HCT116 (cell line): ENCODE measurements around the gene ERC2. TPM values are rescaled to one million over a fixed set of nuclear protein-coding genes. Genes with fewer than 3 reads are reported as not detected.

Experiments
- ATAC-seq: fragments of 200-7000 bp; cut with Tn5 transposase; 2 replicates; pipeline ENCODE4 v1.9.1; 2020; ENCODE audit warnings: mild to moderate bottlenecking, moderate library complexity
- BruUV-seq: library from RNA; stranded (reverse); fragments of 400-500 nt; replicated peaks from 2 replicates; lab custom pipeline; 2021; lab: Mats Ljungman, UMichigan
- CTCF ChIA-PET: fragments of 300-600 bp; sonication (Branson Sonifier 250); formaldehyde crosslinking; loops from one replicate; lab custom pipeline; 2021; ENCODE audit warnings: antibody characterized with exemption; lab: Charles Lee
- POLR2A ChIA-PET: fragments of 300-600, 350-600 bp; sonication (Branson Sonifier 250); formaldehyde crosslinking; loops from one replicate; lab custom pipeline; 2021; ENCODE audit warnings: antibody characterized with exemption; lab: Charles Lee
- RAD21 ChIA-PET, 2 experiments: fragments of 300-600 bp; sonication (Branson Sonifier 250); formaldehyde crosslinking; loops; one replicate each; lab custom pipeline; 2023; ENCODE audit warnings: low total read pairs in 2 of 2; ENCODE audit not compliant: uncharacterized antibody in 2 of 2, unreplicated experiment in 2 of 2, low non-redundant PET in 1 of 2; lab: Charles Lee
- DNase-seq: peaks from one replicate; pipeline ENCODE4 v3.0.0-alpha.2; 2010; ENCODE audit warnings: low read depth, low spot score
- H2AFZ ChIP-seq: fragments of 200-600 bp; shearing (Covaris generic), sonication (generic); 2 replicates; pipeline ENCODE4 v1.6.1; 2017; ENCODE audit warnings: low read depth, mixed run types, mixed read lengths, antibody characterized with exemption, low read length; ENCODE audit not compliant: poor library complexity, severe bottlenecking
- H3K27ac ChIP-seq: 2 replicates; pipeline ENCODE4 v1.5.1; 2012; ENCODE audit warnings: low read depth, low read length
- H3K27me3 ChIP-seq: fragments of 200-600 bp; sonication (generic); 2 replicates; pipeline ENCODE4 v1.6.1; 2016; ENCODE audit warnings: mixed run types, low read length, mixed read lengths; ENCODE audit not compliant: insufficient read depth
- H3K36me3 ChIP-seq, 2 experiments: fragments of 200-500 bp in 1 of 2; fragments of 200-600 bp in 1 of 2; sonication (Bioruptor generic) in 1 of 2; sonication (generic) in 1 of 2; 2 replicates each; pipeline versions ENCODE4 v1.5.1 to v1.6.1; 2014 to 2016; ENCODE audit warnings: low read length in 2 of 2, inconsistent platforms in 1 of 2, mixed read lengths in 1 of 2, mixed run types in 1 of 2; ENCODE audit not compliant: insufficient read depth in 2 of 2, control insufficient read depth in 1 of 2
- H3K4me1 ChIP-seq, 2 experiments: fragments of 200-600 bp in 1 of 2; sonication (generic) in 1 of 2; 2 replicates each; pipeline versions ENCODE4 v1.5.1 to v1.6.1; 2012 to 2017; ENCODE audit warnings: low read length in 2 of 2, inconsistent platforms in 1 of 2, mild to moderate bottlenecking in 1 of 2, mixed read lengths in 1 of 2, mixed run types in 1 of 2, moderate library complexity in 1 of 2; ENCODE audit not compliant: insufficient read depth in 2 of 2, control insufficient read depth in 1 of 2
- H3K4me2 ChIP-seq: fragments of 200-600 bp; sonication (generic); 2 replicates; pipeline ENCODE4 v1.6.1; 2017; ENCODE audit warnings: mixed run types, low read length, mixed read lengths
- H3K4me3 ChIP-seq, 2 experiments: fragments of 200-600 bp in 1 of 2; sonication (generic) in 1 of 2; replicated peaks in 1 of 2; 2 replicates each; pipeline ENCODE4 v1.5.1; 2011 to 2016; ENCODE audit warnings: low read length in 2 of 2, control low read depth in 1 of 2, low read depth in 1 of 2, mild to moderate bottlenecking in 1 of 2, mixed read lengths in 1 of 2, mixed run types in 1 of 2
- H3K79me2 ChIP-seq: fragments of 200-600 bp; sonication (generic); 2 replicates; pipeline ENCODE4 v1.6.1; 2017; ENCODE audit warnings: mild to moderate bottlenecking, mixed run types, low read length, moderate library complexity, mixed read lengths; ENCODE audit not compliant: insufficient read depth
- H3K9ac ChIP-seq: fragments of 200-600 bp; sonication (generic); 2 replicates; pipeline ENCODE4 v1.6.1; 2016; ENCODE audit warnings: low read length, mixed read lengths
- H3K9me2 ChIP-seq: fragments of 200-600 bp; sonication (generic), shearing (Covaris generic); 2 replicates; pipeline ENCODE4 v1.6.1; 2017; ENCODE audit warnings: mixed run types, mild to moderate bottlenecking, moderate library complexity; ENCODE audit not compliant: insufficient read depth
- H3K9me3 ChIP-seq, 2 experiments: fragments of 200-500 bp in 1 of 2; fragments of 200-600 bp in 1 of 2; sonication (Bioruptor generic) in 1 of 2; sonication (generic) in 1 of 2; 2 replicates each; pipeline ENCODE4 v1.6.1; 2014 to 2017; ENCODE audit warnings: low read length in 2 of 2, mixed read lengths in 2 of 2, inconsistent platforms in 1 of 2, low read depth in 1 of 2, mild to moderate bottlenecking in 1 of 2, mixed run types in 1 of 2, moderate library complexity in 1 of 2; ENCODE audit not compliant: control insufficient read depth in 1 of 2, insufficient read depth in 1 of 2
- H4K20me1 ChIP-seq: fragments of 200-600 bp; sonication (generic), shearing (Covaris generic); 2 replicates; pipeline ENCODE4 v1.6.1; 2017; ENCODE audit warnings: mixed run types, mild to moderate bottlenecking, moderate library complexity; ENCODE audit not compliant: insufficient read depth
- CBX3 ChIP-seq: IDR thresholded peaks from 2 replicates; pipeline ENCODE4 v1.6.1; 2012; ENCODE audit warnings: low read depth
- CTCF ChIP-seq, 3 experiments: fragments of 200-600 bp in 1 of 3; sonication (generic) in 1 of 3; IDR thresholded peaks in 2 of 3; conservative IDR thresholded peaks in 1 of 3; 2 replicates each; pipeline ENCODE4 v1.5.1; 2012 to 2017; ENCODE audit warnings: low read depth in 2 of 3, low read length in 2 of 3, antibody characterized with exemption in 1 of 3, borderline replicate concordance in 1 of 3, control low read depth in 1 of 3, mild to moderate bottlenecking in 1 of 3, mixed read lengths in 1 of 3, mixed run types in 1 of 3, moderate library complexity in 1 of 3; ENCODE audit not compliant: insufficient read depth in 1 of 3
- EZH2 ChIP-seq: fragments of 200-600 bp; sonication (generic); IDR thresholded peaks from 2 replicates; pipeline ENCODE4 v1.6.1; 2017; ENCODE audit warnings: antibody characterized with exemption, mixed run types
- MAX ChIP-seq: IDR thresholded peaks from 2 replicates; pipeline ENCODE4 v1.6.1; 2012
- POLR2AphosphoS5 ChIP-seq: IDR thresholded peaks from 2 replicates; pipeline ENCODE4 v1.6.1; 2011; ENCODE audit warnings: mild to moderate bottlenecking, low read depth, low read length, moderate library complexity
- YY1 ChIP-seq: IDR thresholded peaks from 2 replicates; pipeline ENCODE4 v1.6.1; 2011; ENCODE audit warnings: low read length, low read depth, moderate library complexity, mild to moderate bottlenecking; ENCODE audit not compliant: insufficient replicate concordance; ENCODE audit errors: extremely low read depth
- ZNF274 ChIP-seq: fragments of 200-500 bp; sonication (Bioruptor generic); IDR thresholded peaks from 2 replicates; pipeline ENCODE4 v1.6.1; 2014; ENCODE audit warnings: mild to moderate bottlenecking, low read depth, low read length, inconsistent platforms
- intact Hi-C: fragments of 100-400 bp; cut with micrococcal nuclease; formaldehyde crosslinking; loops from 2 replicates; pipeline ENCODE4 v1.10.0; 2022
- total RNA-seq: library from RNA; stranded (reverse); gene quantifications from one replicate; pipeline ENCODE4 v1.2.1, GENCODE V29; 2021; ENCODE audit not compliant: unreplicated experiment

ERC2 gene
- total RNA-seq, 1 experiment from 2014 or later = not detected

GRCh38 chr3:55629432-55629831 is 838.8 kb downstream of the ERC2 start:
- CTCF ChIA-PET = no interaction called here
- no peak for ATAC-seq

More at GRCh38 chr3:55629432-55629831, 838.8 kb downstream of the ERC2 start:
- no peaks in the 10 kb centered on the region for H4K20me1 ChIP-seq
- RAD21 ChIA-PET = no interaction called here
- H3K79me2 ChIP-seq = no peaks in the 10 kb centered on the region
- TF ChIP-seq MAX = no peak
- TF ChIP-seq YY1 = no peak
- no peak for TF ChIP-seq EZH2
- no peak for TF ChIP-seq ZNF274
- no peak for TF ChIP-seq CBX3
- TF ChIP-seq POLR2AphosphoS5 = no peak
- TF ChIP-seq CTCF (IDR thresholded peaks at IDR 0.05 in 2 of 3, conservative IDR thresholded peaks at IDR 0.05 in 1 of 3; ENCODE audit: borderline replicate concordance in 1 of 3, insufficient read depth in 1 of 3, low read depth in 2 of 3, low read length in 2 of 3) = no peak
- TF ChIP-seq, all 23 proteins: peak for 0
- DNase-seq = no peak
- Histone ChIP-seq H3K9me2 (no peaks in the 10 kb centered on the region), H3K27me3 (no peaks in the 10 kb centered on the region), H3K9ac (no peak overlapping the region), H3K4me1 (no peaks in the 10 kb centered on the region), H3K4me2 (no peak overlapping the region), H2AFZ (no peak overlapping the region), H3K4me3 (no peak overlapping the region), H3K27ac (no peak overlapping the region), H3K9me3 (peaks cover 0 to 21% of the 10 kb centered on the region in 2 experiments; a peak in 2 of 4 replicates), H3K36me3 (no peaks in the 10 kb centered on the region)
- intact Hi-C loops = no loop called here
- BruUV-seq = no TSS peak
- POLR2A ChIA-PET = no interaction called here
